NCI-H1092 treated with DMSO at 0.1 percent for 48 hours (cell line): ENCODE data around the gene SH3BGRL.
"Not testable (repeated sequence)": the region's sequence is repeated elsewhere in the genome, so short reads cannot be mapped to it uniquely, and the experiment has no call there.

Source experiments
- DNase-seq: peaks from one replicate; lab custom pipeline; 2025; lab: John Stamatoyannopoulos, UW

The SH3BGRL gene

GRCh38 chrX:81259714-81260395, 58.0 kb downstream of the SH3BGRL start:
- no peak for DNase-seq

GRCh38 chrX:81261576-81261975, 59.7 kb downstream of the SH3BGRL start:
- DNase-seq = no peak

GRCh38 chrX:81263059-81263458, 61.2 kb downstream of the SH3BGRL start:
- no peak for DNase-seq

GRCh38 chrX:81278616-81279015, 76.7 kb downstream of the SH3BGRL start:
- DNase-seq = no peak

- no peak for DNase-seq
These were observed 78.2 kb downstream of the SH3BGRL start for GRCh38 chrX:81280148-81280547.

GRCh38 chrX:81286075-81286474, 84.2 kb downstream of the SH3BGRL start:
- no peak for DNase-seq

GRCh38 chrX:81286608-81287007, 84.7 kb downstream of the SH3BGRL start:
- no peak for DNase-seq

- DNase-seq = no peak
These were observed 90.1 kb downstream of the SH3BGRL start for GRCh38 chrX:81291996-81292395.

- no peak for DNase-seq
These were observed 92.2 kb downstream of the SH3BGRL start for GRCh38 chrX:81294101-81294500.

GRCh38 chrX:81301877-81302276, 100.0 kb downstream of the SH3BGRL start:
- no peak for DNase-seq

- DNase-seq = no peak
These were observed 102.7 kb downstream of the SH3BGRL start for GRCh38 chrX:81304563-81304962.

GRCh38 chrX:81305240-81305639, 103.3 kb downstream of the SH3BGRL start:
- no peak for DNase-seq

GRCh38 chrX:81308086-81308829, 106.4 kb downstream of the SH3BGRL start:
- DNase-seq = no peak

GRCh38 chrX:81316163-81316562, 114.3 kb downstream of the SH3BGRL start:
- DNase-seq = no peak

GRCh38 chrX:81331653-81332052, 129.8 kb downstream of the SH3BGRL start:
- DNase-seq = not testable (repeated sequence)

GRCh38 chrX:81336455-81337152, 134.7 kb downstream of the SH3BGRL start:
- DNase-seq = no peak

GRCh38 chrX:81337805-81338204, 135.9 kb downstream of the SH3BGRL start:
- no peak for DNase-seq

GRCh38 chrX:81338924-81339323, 137.0 kb downstream of the SH3BGRL start:
- no peak for DNase-seq

GRCh38 chrX:81345296-81345695, 143.4 kb downstream of the SH3BGRL start:
- DNase-seq = not testable (repeated sequence)
